Stimulated activated CD4-positive, alpha-beta T cell treated with anti-CD3 and anti-CD28 coated beads, Interleukin-4, amount 100 ng/mL, for 48 hours (primary cell): ENCODE data around the gene BEND5.

ENCODE experiments used
- DNase-seq, 2 donors: peaks; one replicate each; pipeline ENCODE4 v3.0.0-alpha.2; 2020; ENCODE audit warnings: low read depth in 2 of 2

The BEND5 gene

GRCh38 chr1:48761986-48762385 lies 14.7 kb downstream of the BEND5 start:
- no peak for DNase-seq

GRCh38 chr1:48761411-48761810 lies 15.3 kb downstream of the BEND5 start:
- no peak for DNase-seq

- no peak for DNase-seq
These were observed 15.8 kb downstream of the BEND5 start for GRCh38 chr1:48760857-48761256.

GRCh38 chr1:48758976-48759375 lies 17.7 kb downstream of the BEND5 start:
- DNase-seq: no peak

GRCh38 chr1:48757363-48757762 lies 19.3 kb downstream of the BEND5 start:
- DNase-seq: no peak

- DNase-seq: no peak
These were observed 19.9 kb downstream of the BEND5 start for GRCh38 chr1:48756683-48757316.

GRCh38 chr1:48753293-48753692 lies 23.4 kb downstream of the BEND5 start:
- no peak for DNase-seq

GRCh38 chr1:48750109-48750508 lies 26.6 kb downstream of the BEND5 start:
- DNase-seq: no peak

GRCh38 chr1:48749068-48749467 lies 27.6 kb downstream of the BEND5 start:
- DNase-seq: no peak

- DNase-seq: no peak
These were observed 29.8 kb downstream of the BEND5 start for GRCh38 chr1:48746906-48747305.

GRCh38 chr1:48744032-48744431 lies 32.7 kb downstream of the BEND5 start:
- DNase-seq: no peak

- no peak for DNase-seq
These were observed 33.2 kb downstream of the BEND5 start for GRCh38 chr1:48743480-48743879.

- no peak for DNase-seq
These were observed 35.3 kb downstream of the BEND5 start for GRCh38 chr1:48741380-48741779.

GRCh38 chr1:48740621-48741020 lies 36.1 kb downstream of the BEND5 start:
- no peak for DNase-seq

- no peak for DNase-seq
These were observed 37.6 kb downstream of the BEND5 start for GRCh38 chr1:48739091-48739490.

- no peak for DNase-seq
These were observed 38.3 kb downstream of the BEND5 start for GRCh38 chr1:48738356-48738755.

GRCh38 chr1:48735796-48736195 lies 40.9 kb downstream of the BEND5 start:
- DNase-seq: no peak

- no peak for DNase-seq
These were observed 46.4 kb downstream of the BEND5 start for GRCh38 chr1:48730164-48730910.

GRCh38 chr1:48728584-48728983 lies 48.1 kb downstream of the BEND5 start:
- no peak for DNase-seq

- DNase-seq: no peak
These were observed 50.0 kb downstream of the BEND5 start for GRCh38 chr1:48726557-48727215.

GRCh38 chr1:48726139-48726538 lies 50.6 kb downstream of the BEND5 start:
- DNase-seq: no peak

- DNase-seq: no peak
These were observed 51.2 kb downstream of the BEND5 start for GRCh38 chr1:48725341-48726046.
